ENCODE results near the gene RCOR3.

RCOR3 gene

GRCh38 chr1:211279340-211279739 is 20.2 kb downstream of the RCOR3 start:
- TF ChIP-seq, protein P1, sequence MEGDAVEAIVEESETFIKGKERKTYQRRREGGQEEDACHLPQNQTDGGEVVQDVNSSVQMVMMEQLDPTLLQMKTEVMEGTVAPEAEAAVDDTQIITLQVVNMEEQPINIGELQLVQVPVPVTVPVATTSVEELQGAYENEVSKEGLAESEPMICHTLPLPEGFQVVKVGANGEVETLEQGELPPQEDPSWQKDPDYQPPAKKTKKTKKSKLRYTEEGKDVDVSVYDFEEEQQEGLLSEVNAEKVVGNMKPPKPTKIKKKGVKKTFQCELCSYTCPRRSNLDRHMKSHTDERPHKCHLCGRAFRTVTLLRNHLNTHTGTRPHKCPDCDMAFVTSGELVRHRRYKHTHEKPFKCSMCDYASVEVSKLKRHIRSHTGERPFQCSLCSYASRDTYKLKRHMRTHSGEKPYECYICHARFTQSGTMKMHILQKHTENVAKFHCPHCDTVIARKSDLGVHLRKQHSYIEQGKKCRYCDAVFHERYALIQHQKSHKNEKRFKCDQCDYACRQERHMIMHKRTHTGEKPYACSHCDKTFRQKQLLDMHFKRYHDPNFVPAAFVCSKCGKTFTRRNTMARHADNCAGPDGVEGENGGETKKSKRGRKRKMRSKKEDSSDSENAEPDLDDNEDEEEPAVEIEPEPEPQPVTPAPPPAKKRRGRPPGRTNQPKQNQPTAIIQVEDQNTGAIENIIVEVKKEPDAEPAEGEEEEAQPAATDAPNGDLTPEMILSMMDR (IDR thresholded peaks at IDR 0.05; ENCODE audit: control insufficient read depth, extremely low read depth, insufficient read depth): no peak
- DNase-seq (ENCODE audit: low read depth): no peak
- H3K4me3 ChIP-seq (ENCODE audit: low read depth, low read length): no peak overlapping the region

DNA sequence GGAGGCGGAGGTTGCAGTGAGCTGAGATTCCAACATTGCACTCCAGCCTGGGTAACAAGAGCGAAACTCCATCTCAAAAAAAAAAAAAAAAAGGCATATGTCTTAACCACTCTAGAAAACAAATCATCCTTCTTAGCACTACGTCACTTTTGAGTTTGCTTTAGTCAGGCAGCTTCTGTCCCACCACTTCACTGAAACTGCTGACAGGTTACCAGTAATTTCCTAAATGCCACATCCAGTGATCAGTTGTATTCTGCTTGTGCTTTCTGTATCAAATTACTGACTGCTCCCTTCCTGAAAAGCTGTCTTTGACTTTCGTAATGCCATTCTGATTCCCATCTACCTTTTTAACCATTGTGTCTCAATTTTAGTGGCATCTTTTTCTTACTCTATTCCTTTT is 21.7 kb downstream of the RCOR3 start:
- TF ChIP-seq, protein P1 (IDR thresholded peaks at IDR 0.05; ENCODE audit: control insufficient read depth, extremely low read depth, insufficient read depth): no peak
- H3K4me3 ChIP-seq (ENCODE audit: low read depth, low read length): no peak overlapping the region
- DNase-seq (ENCODE audit: low read depth): no peak

- no peak overlapping the region for H3K4me3 ChIP-seq (ENCODE audit: low read depth, low read length)
- TF ChIP-seq, protein P1 (IDR thresholded peaks at IDR 0.05; ENCODE audit: control insufficient read depth, extremely low read depth, insufficient read depth): no peak
- no peak for DNase-seq (ENCODE audit: low read depth)
These were observed 22.3 kb downstream of the RCOR3 start for GRCh38 chr1:211281320-211282022.

GRCh38 chr1:211282023-211282373 is 22.8 kb downstream of the RCOR3 start:
- DNase-seq (ENCODE audit: low read depth): no peak
- TF ChIP-seq, protein P1 (IDR thresholded peaks at IDR 0.05; ENCODE audit: control insufficient read depth, extremely low read depth, insufficient read depth): no peak
- H3K4me3 ChIP-seq (ENCODE audit: low read depth, low read length): no peak overlapping the region

DNA sequence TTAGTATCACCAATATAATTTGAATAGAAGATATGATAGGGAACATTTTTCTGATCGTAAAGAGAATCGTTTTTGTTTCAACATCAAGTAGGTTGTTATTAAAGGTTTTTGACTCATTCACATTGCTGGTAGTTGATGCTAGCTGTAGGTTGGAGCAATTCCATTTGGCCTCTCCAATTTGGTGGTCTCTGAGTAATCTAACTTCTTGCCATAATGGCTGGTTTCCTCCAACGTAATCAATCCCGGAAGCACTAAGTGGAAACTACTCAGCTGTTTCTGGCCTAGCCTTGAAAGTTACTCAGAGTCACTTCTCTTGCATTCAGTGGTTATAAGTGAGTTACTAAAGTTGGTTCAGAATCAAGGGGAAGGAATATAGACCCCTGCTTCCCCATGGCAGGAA is 26.0 kb downstream of the RCOR3 start:
- no peak for DNase-seq (ENCODE audit: low read depth)
- H3K4me3 ChIP-seq (ENCODE audit: low read depth, low read length): no peak overlapping the region
- TF ChIP-seq, protein P1 (IDR thresholded peaks at IDR 0.05; ENCODE audit: control insufficient read depth, extremely low read depth, insufficient read depth): no peak

DNA sequence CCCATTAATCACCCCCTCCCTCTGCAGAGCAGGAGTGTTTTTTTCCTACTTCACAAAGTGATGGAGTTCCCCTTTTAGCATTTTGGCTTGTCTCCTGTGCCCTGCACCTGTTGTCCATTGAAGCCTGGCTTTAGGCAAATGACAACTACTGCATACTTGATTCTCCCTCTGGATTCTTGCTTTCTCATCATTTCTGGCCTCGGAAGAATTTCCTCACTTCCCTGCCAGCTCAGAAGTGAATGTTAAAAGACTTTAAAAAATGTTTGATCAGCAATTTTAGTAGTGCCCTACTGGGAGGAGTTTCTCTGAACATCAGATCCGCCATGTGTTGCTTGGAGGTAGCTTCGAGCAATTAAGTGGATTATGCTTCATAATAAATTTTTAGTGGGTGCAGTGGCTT is 28.1 kb downstream of the RCOR3 start:
- H3K4me3 ChIP-seq (ENCODE audit: low read depth, low read length): no peak overlapping the region
- no peak for DNase-seq (ENCODE audit: low read depth)
- TF ChIP-seq, protein P1 (IDR thresholded peaks at IDR 0.05; ENCODE audit: control insufficient read depth, extremely low read depth, insufficient read depth): no peak

- no peak for DNase-seq (ENCODE audit: low read depth)
- TF ChIP-seq, protein P1 (IDR thresholded peaks at IDR 0.05; ENCODE audit: control insufficient read depth, extremely low read depth, insufficient read depth): no peak
- no peak overlapping the region for H3K4me3 ChIP-seq (ENCODE audit: low read depth, low read length)
These were observed 33.2 kb downstream of the RCOR3 start for GRCh38 chr1:211292411-211292810.

Data from LNCaP clone FGC (cell line).